ENCODE data around the gene AMDHD2. TPM values are rescaled to one million over a fixed set of nuclear protein-coding genes. Genes with fewer than 3 reads are reported as not detected.

The AMDHD2 gene
- total and polyA plus RNA-seq, 2 of the 13 experiments (the other 11 are each of a cell fraction or from before 2014, with no cell fraction given), result 33.5 to 39.1 TPM

DNA sequence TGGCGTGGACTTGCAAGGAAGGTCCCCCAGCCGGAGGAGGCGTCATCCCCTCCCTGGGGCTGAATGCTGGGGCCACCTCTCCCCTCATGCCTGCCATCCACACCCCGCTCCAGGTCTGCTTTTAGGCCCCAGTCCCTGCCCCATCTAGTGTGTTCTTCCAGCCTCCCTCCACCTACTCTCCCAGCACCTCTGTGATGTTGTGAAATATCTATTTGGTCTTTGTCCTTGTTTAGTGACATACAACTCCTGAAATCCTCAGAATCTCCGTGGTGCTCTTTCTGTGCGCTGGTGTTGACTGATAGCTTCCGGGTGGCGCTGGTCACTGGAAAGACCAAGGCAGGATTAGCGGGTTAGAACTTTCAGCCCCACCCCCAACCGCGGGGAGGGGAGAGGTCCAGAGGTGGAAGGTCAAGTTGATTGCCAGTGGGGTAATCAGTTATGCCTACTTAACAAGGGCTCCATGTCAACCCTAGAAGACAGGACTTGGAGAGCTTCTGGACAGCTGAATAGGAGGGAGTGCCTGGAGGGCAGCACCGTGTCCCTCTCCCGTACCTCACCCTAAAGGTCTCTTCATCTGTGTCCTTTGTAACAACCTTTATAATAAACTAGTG lies 35.2 kb upstream of the AMDHD2 start (continued):
- peak; percentile 35 for TF ChIP-seq YY1 (IDR thresholded peaks at IDR 0.05; ENCODE audit: insufficient read depth, insufficient replicate concordance, low read depth, low read length)
- no peak for TF ChIP-seq NR3C1 (CRISPR knock-in tag; IDR thresholded peaks at IDR 0.05)
- TF ChIP-seq, protein P1, sequence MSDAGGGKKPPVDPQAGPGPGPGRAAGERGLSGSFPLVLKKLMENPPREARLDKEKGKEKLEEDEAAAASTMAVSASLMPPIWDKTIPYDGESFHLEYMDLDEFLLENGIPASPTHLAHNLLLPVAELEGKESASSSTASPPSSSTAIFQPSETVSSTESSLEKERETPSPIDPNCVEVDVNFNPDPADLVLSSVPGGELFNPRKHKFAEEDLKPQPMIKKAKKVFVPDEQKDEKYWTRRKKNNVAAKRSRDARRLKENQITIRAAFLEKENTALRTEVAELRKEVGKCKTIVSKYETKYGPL (CRISPR knock-in tag; IDR thresholded peaks at IDR 0.05), result no peak
- TF ChIP-seq SALL2 (CRISPR knock-in tag; IDR thresholded peaks at IDR 0.05), result no peak
- TF ChIP-seq, protein P2, sequence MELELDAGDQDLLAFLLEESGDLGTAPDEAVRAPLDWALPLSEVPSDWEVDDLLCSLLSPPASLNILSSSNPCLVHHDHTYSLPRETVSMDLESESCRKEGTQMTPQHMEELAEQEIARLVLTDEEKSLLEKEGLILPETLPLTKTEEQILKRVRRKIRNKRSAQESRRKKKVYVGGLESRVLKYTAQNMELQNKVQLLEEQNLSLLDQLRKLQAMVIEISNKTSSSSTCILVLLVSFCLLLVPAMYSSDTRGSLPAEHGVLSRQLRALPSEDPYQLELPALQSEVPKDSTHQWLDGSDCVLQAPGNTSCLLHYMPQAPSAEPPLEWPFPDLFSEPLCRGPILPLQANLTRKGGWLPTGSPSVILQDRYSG (CRISPR knock-in tag; IDR thresholded peaks at IDR 0.05), result no peak
- 0 out of 2 replicates have a peak, but pooled peaks have one; percentile 60 for TF ChIP-seq ZMAT3 (CRISPR knock-in tag; conservative IDR thresholded peaks at IDR 0.05)
- TF ChIP-seq, protein P3, sequence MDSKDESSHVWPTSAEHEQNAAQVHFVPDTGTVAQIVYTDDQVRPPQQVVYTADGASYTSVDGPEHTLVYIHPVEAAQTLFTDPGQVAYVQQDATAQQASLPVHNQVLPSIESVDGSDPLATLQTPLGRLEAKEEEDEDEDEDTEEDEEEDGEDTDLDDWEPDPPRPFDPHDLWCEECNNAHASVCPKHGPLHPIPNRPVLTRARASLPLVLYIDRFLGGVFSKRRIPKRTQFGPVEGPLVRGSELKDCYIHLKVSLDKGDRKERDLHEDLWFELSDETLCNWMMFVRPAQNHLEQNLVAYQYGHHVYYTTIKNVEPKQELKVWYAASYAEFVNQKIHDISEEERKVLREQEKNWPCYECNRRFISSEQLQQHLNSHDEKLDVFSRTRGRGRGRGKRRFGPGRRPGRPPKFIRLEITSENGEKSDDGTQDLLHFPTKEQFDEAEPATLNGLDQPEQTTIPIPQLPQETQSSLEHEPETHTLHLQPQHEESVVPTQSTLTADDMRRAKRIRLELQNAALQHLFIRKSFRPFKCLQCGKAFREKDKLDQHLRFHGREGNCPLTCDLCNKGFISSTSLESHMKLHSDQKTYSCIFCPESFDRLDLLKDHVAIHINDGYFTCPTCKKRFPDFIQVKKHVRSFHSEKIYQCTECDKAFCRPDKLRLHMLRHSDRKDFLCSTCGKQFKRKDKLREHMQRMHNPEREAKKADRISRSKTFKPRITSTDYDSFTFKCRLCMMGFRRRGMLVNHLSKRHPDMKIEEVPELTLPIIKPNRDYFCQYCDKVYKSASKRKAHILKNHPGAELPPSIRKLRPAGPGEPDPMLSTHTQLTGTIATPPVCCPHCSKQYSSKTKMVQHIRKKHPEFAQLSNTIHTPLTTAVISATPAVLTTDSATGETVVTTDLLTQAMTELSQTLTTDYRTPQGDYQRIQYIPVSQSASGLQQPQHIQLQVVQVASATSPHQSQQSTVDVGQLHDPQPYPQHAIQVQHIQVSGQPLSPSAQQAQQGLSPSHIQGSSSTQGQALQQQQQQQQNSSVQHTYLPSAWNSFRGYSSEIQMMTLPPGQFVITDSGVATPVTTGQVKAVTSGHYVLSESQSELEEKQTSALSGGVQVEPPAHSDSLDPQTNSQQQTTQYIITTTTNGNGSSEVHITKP (CRISPR knock-in tag; IDR thresholded peaks at IDR 0.05; ENCODE audit: low read depth), result no peak; the same call in 1 of the 2 replicates
- no peak for TF ChIP-seq SSRP1 (CRISPR knock-in tag; IDR thresholded peaks at IDR 0.05)
- no peak; the same call in 1 of the 2 replicates for TF ChIP-seq ZNF431 (CRISPR knock-in tag; IDR thresholded peaks at IDR 0.05; ENCODE audit: borderline replicate concordance, low read depth)
- TF ChIP-seq GABPA (IDR thresholded peaks at IDR 0.05; ENCODE audit: low read depth, low read length), result no peak
- TF ChIP-seq GABPA (CRISPR knock-in tag; IDR thresholded peaks at IDR 0.05; ENCODE audit: low read depth), result peak; percentile 86
- no peak; the same call in 1 of the 2 replicates for TF ChIP-seq DMAP1 (CRISPR knock-in tag; IDR thresholded peaks at IDR 0.05)
- TF ChIP-seq ZC3H13 (CRISPR knock-in tag; IDR thresholded peaks at IDR 0.05), result peak; percentile 43; the same call in 1 of the 2 replicates
- peak; percentile 82 for TF ChIP-seq MEF2D (CRISPR knock-in tag; IDR thresholded peaks at IDR 0.05)
- TF ChIP-seq ZNF782 (CRISPR knock-in tag; IDR thresholded peaks at IDR 0.05; ENCODE audit: borderline replicate concordance), result no peak
- TF ChIP-seq, protein P4, sequence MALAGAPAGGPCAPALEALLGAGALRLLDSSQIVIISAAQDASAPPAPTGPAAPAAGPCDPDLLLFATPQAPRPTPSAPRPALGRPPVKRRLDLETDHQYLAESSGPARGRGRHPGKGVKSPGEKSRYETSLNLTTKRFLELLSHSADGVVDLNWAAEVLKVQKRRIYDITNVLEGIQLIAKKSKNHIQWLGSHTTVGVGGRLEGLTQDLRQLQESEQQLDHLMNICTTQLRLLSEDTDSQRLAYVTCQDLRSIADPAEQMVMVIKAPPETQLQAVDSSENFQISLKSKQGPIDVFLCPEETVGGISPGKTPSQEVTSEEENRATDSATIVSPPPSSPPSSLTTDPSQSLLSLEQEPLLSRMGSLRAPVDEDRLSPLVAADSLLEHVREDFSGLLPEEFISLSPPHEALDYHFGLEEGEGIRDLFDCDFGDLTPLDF (CRISPR knock-in tag; IDR thresholded peaks at IDR 0.05), result no peak
- TF ChIP-seq, protein P5, sequence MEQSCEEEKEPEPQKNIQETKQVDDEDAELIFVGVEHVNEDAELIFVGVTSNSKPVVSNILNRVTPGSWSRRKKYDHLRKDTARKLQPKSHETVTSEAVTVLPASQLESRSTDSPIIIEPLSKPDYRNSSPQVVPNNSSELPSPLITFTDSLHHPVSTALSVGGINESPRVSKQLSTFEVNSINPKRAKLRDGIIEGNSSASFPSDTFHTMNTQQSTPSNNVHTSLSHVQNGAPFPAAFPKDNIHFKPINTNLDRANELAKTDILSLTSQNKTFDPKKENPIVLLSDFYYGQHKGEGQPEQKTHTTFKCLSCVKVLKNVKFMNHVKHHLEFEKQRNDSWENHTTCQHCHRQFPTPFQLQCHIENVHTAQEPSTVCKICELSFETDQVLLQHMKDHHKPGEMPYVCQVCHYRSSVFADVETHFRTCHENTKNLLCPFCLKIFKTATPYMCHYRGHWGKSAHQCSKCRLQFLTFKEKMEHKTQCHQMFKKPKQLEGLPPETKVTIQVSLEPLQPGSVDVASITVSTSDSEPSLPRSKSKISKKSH (CRISPR knock-in tag; IDR thresholded peaks at IDR 0.05; ENCODE audit: borderline replicate concordance), result no peak
- no peak for TF ChIP-seq ATRX (CRISPR knock-in tag; IDR thresholded peaks at IDR 0.05; ENCODE audit: borderline replicate concordance)
- TF ChIP-seq ZNF510 (CRISPR knock-in tag; IDR thresholded peaks at IDR 0.05; ENCODE audit: low read depth), result no peak
- no peak for TF ChIP-seq SMARCE1 (IDR thresholded peaks at IDR 0.05; ENCODE audit: borderline replicate concordance)
- TF ChIP-seq ATF7-NPFF (CRISPR knock-in tag; IDR thresholded peaks at IDR 0.05; ENCODE audit: low read depth), result no peak
- TF ChIP-seq ZC3H4 (CRISPR knock-in tag; IDR thresholded peaks at IDR 0.05; ENCODE audit: borderline replicate concordance), result no peak
- no peak for TF ChIP-seq NAIF1 (CRISPR knock-in tag; IDR thresholded peaks at IDR 0.05; ENCODE audit: borderline replicate concordance)
